Endometrium (tissue), 2 donors: ENCODE results near the gene THAP11.
"Not testable (repeated sequence)": the region's sequence is repeated elsewhere in the genome, so short reads cannot be mapped to it uniquely, and the experiment has no call there.

ENCODE experiments used
- FAIRE-seq: peaks from 2 replicates; lab custom pipeline; 2012; peaks lifted over from hg19 to GRCh38; lab: Jason Lieb, UNC
- donor health status: control.
- donor health status: control.

The THAP11 gene

DNA sequence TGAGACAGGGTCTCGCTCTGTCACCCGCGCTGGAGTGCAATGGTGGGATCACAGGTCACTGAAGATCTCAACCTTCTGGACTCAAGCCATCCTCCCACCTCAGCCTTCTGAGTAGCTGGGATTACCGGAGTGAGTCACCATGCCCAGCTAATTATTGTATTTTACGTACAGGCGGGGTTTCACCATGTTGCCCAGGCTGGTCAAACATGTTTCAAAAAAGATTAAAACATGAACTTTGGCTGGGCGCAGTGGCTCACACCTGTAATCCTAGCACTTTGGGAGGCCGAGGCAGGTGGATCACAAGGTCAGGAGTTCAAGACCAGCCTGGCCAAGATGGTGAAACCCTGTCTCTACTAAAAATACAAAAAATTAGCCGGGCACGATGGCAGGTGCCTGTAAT lies 4.9 kb upstream of the THAP11 start:
- not testable (repeated sequence) for FAIRE-seq

DNA sequence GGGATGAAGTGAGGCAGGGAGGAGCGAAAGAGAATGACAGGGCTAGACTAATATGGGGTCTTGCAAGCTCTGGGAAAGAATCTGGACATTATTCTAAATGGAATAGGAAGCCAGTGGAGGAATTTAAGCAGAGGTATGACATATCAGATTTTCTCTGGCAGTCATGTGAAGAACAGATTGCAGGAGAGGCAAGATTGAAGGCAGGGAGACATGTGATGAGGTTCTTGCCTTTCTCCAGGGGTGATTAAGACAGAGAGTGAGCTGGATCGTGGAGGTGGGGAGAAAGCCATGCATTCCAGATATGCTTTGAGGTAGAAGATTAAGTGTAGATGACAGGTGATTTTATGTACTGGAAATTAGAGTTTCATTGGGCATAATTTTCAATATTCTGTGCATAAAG lies 4.3 kb upstream of the THAP11 start:
- FAIRE-seq: no peak

DNA sequence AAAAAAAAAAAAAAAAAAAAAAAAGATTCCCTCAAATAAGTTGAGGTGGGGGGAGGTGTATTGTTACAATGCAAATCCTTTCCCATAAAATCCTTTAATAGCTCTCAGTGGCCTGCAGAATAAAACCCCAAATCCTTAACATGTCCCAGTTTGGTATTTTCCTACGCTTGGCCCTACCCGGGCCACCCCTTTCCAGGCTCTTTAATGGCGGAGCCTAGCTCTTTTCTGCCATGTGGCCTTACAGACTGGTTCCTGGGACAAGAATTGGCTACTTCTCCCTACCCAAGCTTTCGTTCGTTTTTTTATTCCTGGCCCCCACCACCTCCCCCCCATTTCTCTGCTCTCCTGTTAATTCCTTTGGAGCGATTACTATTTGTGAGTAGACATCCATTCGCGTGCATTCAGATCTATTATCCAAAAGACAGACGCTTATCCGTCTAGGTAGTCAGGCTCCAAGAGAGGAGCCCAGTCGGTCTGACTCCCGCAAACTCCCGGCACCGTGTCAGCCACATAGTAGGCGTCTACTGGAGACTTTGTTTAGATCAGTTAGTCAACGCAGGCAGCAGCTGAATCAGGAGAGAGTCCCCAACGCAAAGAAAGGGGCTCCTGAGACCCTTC lies 813 bp upstream of the THAP11 start:
- no peak for FAIRE-seq

DNA sequence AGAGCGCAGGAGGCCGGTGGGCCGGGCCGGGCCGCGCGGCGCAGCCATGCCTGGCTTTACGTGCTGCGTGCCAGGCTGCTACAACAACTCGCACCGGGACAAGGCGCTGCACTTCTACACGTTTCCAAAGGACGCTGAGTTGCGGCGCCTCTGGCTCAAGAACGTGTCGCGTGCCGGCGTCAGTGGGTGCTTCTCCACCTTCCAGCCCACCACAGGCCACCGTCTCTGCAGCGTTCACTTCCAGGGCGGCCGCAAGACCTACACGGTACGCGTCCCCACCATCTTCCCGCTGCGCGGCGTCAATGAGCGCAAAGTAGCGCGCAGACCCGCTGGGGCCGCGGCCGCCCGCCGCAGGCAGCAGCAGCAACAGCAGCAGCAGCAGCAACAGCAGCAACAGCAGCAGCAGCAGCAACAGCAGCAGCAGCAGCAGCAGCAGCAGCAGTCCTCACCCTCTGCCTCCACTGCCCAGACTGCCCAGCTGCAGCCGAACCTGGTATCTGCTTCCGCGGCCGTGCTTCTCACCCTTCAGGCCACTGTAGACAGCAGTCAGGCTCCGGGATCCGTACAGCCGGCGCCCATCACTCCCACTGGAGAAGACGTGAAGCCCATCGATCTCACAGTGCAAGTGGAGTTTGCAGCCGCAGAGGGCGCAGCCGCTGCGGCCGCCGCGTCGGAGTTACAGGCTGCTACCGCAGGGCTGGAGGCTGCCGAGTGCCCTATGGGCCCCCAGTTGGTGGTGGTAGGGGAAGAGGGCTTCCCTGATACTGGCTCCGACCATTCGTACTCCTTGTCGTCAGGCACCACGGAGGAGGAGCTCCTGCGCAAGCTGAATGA lies 606 bp downstream of the THAP11 start:
- FAIRE-seq: no peak

DNA sequence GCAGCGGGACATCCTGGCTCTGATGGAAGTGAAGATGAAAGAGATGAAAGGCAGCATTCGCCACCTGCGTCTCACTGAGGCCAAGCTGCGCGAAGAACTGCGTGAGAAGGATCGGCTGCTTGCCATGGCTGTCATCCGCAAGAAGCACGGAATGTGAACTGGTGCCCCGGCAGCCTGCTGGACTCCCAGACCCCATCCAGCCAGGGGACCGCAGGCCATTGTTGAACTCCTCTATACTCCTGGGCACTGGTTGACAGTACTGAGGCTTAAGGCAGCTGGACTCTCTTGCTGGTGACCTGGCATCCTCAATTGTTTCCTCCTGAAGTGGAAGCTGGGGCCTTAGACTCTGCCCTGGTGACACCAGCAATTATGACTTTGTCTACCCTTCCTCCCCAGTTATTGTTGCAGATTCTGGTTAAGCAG lies 1.2 kb downstream of the THAP11 start:
- FAIRE-seq: no peak

DNA sequence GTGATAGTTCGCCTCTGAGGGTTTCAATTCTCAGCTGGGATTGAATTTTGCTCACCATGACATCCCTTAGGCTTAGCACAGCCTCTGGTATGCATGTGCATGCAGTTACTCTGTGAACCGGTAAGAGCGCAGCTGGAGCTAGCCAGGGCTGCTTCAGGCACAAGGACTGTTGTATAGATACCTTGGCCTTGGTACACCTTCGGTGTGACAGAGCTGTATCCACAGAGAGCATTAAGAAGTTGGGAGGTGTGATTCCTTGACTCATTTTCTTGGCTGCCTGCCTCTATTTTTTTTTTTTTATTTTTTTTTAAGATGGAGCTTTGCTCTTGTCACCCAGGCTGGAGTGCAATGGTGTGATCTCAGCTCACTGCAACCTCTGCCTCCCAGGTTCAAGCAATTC lies 2.4 kb downstream of the THAP11 start:
- no peak for FAIRE-seq

DNA sequence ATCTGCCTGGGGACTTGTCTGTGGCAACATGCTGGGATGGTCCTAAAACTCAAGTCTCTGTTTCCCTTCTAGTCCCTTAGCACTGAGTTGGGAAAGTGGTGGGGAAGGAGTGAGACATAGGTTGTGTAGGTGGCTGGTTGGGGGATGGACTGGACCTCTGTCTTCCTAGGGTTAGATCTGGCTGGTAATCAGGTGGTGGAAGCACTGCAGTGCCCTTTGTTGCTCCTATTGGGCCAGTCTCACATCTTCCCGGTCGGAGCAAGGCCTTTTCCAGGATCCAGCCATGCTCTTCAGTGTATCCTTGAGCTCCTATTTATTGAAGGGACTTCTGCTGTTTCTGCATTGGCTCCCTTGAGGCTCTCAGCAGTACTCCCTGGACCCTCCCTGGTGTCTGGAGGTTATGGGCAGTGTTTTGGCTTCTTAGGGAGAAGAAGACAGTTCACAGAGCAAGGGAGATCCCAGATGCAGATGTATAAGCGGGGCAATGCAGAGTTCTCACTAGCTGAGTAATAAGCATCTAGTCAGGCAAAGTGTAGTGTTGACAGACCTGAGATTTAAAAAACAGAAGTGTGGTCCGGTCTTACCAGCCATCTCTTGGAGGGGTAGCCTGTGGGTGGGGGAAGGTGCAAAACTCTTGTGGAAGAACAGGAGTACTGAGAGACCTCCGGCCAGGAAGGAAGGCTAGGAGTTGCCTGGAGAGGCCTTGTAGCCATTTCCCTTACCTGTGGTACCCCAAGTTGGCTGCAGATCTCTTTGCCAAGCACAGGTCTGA lies 3.4 kb downstream of the THAP11 start:
- no peak for FAIRE-seq

DNA sequence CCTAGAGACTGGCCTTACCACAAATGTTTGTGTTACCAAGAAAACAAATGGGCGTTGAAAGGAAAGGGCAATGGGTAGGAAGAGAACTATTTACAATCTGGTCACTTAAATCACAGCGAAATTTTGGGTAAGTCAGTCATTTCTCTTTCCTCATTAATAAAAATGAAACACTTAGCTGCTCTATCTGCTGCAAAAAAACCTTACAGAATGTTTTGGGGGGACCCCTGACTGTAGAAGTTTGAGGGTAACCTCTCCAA lies 3.9 kb downstream of the THAP11 start:
- FAIRE-seq: no peak

DNA sequence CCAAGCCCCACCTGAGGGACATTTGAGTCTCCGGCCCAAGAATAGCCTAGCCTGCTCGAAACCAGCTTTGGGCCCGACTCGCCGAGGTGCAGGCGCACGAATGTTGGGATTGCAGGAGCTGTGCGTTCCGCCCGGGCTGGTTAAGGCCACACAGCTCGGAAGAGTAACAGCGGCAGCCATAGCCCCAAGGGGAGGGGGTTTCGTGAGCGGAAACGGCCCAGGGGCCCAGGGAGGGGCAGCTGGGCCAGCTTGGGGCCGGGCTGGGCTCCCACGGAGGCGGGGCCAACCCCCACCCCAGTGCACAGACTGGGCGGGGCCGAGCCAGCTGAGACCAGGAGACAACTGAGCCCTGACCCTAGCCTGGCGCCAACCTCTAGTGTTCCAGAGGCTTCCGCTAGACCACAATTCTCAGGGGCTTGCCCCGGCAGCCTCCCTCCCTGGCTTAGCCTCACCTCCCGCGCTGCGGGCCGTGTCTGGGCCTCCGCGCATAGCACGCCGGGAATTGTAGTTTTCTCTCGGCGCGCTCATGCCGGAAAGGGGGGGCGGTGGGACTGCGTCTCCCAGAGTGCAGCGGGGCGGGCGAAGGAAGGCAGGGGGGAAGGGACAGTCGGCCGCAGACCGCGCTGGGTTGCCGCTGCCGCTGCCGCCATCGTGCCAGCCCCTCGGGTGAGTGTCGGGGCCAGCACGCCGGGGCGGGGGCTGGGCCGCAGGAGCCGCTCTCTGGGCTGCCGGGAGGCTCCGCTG lies 4.4 kb downstream of the THAP11 start, which contains the start of gene NUTF2:
Gene NUTF2, plus strand, starts transcription at position 614 of the 744 bp plus-strand sequence. CDS start 18,198 bp downstream, outside the sequence.
- FAIRE-seq: peak; percentile 12

DNA sequence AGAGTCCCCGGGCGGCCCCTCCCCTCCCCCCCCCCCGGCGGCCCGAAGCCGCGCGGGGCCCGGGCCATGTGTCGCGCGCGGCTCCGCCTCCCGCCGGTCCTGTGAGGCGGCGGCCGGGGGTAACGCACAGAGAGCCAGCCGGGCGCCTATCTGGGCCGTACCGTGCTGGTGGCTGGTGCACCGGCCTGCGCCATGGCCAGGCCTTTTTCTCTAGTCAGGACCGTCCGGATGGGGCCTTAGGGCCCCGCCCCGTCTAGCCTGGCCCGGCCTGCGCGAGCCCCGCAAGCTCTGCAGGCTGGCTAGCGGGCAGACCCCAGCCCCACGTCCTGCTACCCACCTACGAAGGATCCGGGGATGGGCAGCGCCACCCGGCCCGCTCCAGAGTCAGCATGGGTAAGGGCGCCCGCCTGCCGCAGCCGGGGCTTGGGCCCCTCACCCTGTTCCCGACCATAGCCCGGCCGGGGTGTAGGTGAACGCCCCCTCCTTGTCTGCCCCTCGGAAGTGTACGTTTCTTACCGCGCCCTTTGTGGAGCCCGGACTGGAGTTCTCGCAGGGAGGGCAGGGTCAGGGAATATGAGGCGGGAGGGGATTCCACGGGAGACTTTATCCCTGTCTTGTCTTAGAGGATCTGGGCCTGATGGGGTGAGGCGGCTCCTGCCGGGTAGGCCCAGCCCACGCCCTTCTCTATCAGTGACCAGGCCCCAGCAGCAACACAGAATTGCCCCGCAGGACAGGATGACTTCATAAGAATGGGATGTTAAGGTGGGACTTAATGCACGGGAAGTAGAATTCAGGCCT lies 5.1 kb downstream of the THAP11 start, which contains the start of gene CENPT:
Gene CENPT, minus strand, starts transcription at position 630 of the 798 bp plus-strand sequence. CDS start 13,834 bp downstream, outside the sequence.
- FAIRE-seq: no peak

DNA sequence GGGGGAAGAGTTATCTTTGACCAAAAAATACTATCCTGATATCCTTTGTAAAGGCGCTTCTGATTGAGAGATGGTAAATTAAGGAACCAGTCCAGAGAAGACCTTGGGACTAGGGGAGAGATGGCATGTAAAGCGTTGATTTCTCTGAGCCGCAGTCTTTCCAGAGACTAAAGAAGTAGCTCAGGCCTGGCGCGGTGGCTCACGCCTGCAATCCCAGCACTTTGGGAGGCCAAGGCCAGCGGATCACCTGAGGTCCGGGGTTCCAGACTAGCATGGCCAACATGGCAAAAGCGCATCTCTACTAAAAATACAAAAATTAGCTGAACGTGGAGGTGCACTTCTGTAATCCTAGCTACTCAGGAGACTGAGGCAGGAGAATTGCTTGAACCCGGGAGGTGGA lies 6.0 kb downstream of the THAP11 start:
- FAIRE-seq: no peak

DNA sequence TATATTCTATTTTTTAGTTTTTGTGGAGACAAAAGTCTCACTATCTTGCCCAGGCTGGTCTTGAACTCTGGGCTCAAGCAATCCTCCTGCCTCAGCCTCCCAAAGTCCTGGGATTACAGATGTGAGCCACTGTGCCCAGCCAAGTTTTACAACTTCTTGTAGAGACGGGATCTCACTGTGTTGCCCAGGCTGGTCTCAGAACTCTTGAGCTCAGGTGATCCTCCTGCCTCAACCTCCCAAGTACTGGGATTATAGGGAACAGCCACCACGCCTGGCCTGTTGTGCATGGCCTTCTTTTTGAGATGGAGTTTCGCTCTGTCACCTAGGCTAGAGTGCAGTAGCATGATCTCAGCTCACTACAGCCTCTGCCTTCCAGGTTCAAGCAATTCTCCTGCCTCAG lies 11.6 kb downstream of the THAP11 start:
- no peak for FAIRE-seq

DNA sequence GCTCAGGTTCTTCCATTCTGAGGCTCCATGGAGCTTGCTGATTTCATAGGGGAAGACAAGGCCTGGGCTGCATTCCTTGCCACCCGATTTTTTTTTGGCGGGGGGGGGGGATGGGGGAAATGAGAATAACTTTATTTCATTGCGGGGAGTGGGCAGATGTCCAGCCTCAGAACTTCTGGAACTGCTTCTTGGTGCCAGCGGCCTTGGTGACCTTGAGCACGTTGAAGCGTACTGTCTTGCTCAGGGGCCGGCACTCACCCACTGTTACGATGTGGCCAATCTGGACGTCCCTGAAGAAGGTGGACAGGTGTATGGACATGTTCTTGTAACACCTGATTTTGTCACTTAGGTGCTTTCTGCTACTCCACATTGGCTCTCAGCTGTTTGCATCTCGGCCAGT lies 13.7 kb downstream of the THAP11 start:
- no peak for FAIRE-seq

DNA sequence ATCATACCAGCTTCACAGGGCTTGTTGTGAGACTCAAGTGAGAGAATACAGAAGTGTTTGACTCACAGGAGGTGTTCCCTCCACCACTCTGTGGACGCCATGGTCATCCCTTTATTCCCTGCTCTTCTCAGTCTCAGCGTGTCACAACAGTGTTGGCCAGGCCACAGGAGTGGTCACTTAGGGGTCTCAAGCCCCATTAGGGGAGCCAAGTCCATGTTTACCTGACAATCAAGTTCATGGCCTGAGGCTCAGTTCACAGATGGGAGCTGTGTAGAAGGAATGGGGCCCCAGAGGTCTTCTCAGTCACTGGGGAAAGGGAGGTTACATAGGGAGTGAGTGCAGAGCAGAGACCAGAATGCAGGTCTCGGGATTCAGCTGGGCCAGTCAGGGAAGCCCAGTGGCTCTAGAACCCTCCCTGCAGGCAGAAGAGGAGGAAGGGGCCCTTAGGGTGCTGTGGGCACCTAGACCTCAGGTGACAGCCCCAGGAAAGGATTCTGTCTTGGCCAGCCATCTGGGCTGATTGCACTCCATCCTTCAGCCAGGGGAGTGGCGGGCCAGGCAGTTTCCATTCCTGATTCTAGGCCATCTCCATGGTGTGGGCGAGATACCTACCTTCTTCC lies 14.9 kb downstream of the THAP11 start:
- no peak for FAIRE-seq

DNA sequence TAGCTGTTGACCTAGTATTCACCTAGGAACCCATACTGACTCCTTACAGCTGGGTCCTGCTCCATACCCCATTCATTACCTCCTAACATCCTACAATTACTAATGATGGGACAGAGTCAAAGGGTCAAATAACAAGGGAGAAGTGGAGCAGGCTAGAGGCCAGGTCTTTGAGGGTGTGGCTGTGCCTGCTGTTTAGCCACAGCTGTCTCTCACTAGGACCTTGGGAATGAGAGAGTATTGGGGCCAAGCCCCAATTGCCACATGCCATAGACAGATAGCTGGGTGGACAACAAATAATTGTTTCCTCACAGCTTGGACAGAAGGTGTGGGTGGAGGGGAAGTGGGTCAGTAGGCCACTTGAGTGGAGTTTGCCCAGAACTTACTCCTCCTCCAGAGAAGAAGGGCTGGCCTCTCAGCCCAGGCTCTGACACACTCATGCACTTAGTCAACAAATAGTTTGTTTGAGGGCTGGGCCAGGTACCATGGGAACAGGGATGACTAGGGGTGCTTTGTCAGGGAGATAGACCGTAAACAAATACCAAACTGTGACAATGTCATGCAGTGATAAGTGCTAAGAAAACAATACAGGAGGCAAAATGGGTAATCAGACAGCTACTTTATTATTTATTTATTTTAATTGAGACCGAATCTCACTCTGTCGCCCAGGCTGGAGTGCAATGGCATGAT lies 15.6 kb downstream of the THAP11 start:
- FAIRE-seq: no peak

DNA sequence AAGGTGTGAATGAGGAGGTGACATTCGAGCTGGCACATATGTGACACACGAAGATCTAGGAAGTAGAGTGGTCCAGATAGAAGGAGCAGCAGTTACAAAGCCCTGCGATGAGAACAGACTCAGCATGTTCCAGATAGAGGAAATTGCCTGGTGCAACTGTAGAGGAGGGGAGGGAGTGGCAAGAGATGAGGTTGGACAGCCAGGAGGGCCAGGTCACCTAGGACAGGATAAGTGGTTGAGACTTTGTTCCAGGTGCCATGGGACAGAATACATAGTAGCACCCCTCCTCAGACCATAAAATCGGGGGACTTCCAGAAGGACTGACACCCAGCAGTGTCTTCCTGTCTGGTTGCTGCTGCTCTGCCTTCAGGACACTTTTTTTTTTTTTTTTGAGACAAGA lies 16.4 kb downstream of the THAP11 start:
- FAIRE-seq: no peak

DNA sequence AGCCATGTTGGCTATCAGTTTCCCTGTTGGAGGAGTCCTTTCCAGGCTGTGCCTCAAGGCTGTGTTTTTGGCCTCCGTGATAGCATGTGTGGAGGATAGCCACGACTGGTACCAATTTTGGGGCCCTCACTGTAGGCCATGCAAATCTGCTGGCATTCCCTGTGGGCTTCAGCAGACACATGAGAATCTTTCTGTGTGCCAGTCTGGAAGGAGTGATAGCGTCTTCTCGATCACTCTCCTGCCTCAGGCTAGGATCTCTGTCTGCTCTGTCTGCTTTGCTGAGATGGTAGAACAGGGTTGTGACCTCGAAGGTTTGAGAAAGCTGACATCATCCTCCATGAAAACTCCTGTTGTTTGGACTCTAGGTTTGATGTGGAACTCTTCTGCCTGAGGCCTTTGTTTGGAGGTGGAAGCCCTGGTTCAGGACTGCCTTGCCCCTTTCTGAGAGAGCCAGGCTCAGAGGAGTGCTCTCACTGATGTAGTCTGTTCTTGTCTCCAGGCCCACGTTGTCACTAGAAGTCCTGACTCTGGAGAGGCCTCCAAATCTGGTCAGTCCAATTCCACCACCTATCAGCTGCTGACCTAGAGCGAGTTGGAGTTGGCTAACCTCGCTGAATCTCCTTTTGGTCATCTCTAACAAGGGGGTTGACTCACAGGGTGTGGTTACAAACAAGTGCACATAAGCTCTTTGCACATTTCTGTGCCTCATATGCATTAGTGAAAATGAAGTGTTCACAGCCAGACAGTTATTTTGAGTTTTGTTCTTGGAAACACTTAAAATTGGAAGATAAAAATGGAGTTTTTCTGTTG lies 18.7 kb downstream of the THAP11 start:
- no peak for FAIRE-seq

DNA sequence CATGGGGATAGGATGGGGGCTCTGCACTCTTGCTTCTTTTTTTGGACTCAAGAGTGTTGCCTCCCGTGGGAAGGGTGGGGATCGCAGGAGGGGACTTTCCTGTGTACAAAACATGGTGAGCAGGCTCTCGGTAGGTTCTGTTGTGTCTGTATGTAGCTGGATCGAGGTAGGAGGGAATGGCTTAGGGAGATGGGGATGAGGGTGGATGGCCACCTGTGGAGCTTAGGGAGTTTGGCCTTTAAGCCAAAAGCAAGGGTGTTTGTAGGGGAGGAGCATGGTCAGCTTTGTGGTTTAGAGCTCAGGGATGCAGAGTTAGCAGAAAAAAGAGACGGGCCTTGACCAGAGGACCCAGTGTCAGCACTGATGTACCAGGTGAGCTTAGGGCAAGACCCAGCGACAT lies 19.8 kb downstream of the THAP11 start:
- FAIRE-seq: no peak
